H1 (cell line): Measurements from ENCODE around the gene MPEG1. TPM values are rescaled to one million over a fixed set of nuclear protein-coding genes. Genes with fewer than 3 reads are reported as not detected.

Experiments
- polyA plus RNA-seq, 7 experiments: library from polyadenylated mRNA; depleted of rRNA in 3 of 7; stranded (reverse) in 5 of 7; unstranded in 2 of 7; fragments of >200 nt in 5 of 7; fragments of 200-250 nt in 2 of 7; gene quantifications; 1 replicate in 5 of 7; 2 replicates in 1 of 7; 4 replicates in 1 of 7; pipeline versions ENCODE4 v1.2.1 to v1.2.3, GENCODE V29; 2011 to 2013; ENCODE audit warnings: missing spikeins in 2 of 7, mixed read lengths in 2 of 7
- total RNA-seq: library from RNA; stranded (reverse); fragmentation: NEBNext Ultra II Directional; extraction: Animal tissue kit (Norgen Biotek cat#: 25700); gene quantifications from 2 replicates; pipeline ENCODE4 v1.2.1, GENCODE V29; 2021
- TF ChIP-seq, protein P1 (sequence below): fragments of 300-600 bp; sonication (generic); IDR thresholded peaks from 2 replicates; pipeline ENCODE4 v1.7.1; 2012; ENCODE audit warnings: low read length, moderate library complexity, mild to moderate bottlenecking, inconsistent platforms; ENCODE audit not compliant: insufficient replicate concordance

Gene MPEG1
- total and polyA plus RNA-seq, 2 of the 8 experiments (the other 6 are each of a cell fraction or from before 2014, with no cell fraction given) = not detected

DNA sequence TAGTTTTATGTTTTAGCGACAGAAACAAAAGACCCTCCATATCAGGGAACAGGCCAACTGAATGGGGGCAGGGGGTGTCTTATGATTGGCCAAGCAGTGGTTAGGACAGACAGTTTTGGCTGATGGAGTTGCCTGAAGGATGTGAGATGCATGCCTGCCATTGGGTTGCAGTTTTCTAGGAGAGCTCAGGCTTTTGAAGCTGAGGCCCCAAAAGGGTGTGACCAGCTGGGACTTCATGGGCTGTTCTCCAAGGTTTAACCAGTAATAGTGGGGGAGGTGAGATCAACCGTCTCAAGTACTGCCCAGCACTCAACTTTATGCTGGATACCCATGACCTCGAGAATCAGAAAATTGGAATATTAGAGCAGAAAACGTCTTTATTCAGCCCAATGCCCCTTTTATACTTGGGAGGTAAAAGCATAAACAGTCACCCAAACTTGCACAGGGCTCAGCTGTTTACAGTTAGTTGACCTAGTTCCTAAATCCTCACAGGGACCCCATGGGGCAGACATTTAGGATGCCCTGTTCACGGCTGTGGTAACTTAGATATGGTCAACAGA, 27.3 kb downstream of the MPEG1 start (continued):
- TF ChIP-seq, protein P1, sequence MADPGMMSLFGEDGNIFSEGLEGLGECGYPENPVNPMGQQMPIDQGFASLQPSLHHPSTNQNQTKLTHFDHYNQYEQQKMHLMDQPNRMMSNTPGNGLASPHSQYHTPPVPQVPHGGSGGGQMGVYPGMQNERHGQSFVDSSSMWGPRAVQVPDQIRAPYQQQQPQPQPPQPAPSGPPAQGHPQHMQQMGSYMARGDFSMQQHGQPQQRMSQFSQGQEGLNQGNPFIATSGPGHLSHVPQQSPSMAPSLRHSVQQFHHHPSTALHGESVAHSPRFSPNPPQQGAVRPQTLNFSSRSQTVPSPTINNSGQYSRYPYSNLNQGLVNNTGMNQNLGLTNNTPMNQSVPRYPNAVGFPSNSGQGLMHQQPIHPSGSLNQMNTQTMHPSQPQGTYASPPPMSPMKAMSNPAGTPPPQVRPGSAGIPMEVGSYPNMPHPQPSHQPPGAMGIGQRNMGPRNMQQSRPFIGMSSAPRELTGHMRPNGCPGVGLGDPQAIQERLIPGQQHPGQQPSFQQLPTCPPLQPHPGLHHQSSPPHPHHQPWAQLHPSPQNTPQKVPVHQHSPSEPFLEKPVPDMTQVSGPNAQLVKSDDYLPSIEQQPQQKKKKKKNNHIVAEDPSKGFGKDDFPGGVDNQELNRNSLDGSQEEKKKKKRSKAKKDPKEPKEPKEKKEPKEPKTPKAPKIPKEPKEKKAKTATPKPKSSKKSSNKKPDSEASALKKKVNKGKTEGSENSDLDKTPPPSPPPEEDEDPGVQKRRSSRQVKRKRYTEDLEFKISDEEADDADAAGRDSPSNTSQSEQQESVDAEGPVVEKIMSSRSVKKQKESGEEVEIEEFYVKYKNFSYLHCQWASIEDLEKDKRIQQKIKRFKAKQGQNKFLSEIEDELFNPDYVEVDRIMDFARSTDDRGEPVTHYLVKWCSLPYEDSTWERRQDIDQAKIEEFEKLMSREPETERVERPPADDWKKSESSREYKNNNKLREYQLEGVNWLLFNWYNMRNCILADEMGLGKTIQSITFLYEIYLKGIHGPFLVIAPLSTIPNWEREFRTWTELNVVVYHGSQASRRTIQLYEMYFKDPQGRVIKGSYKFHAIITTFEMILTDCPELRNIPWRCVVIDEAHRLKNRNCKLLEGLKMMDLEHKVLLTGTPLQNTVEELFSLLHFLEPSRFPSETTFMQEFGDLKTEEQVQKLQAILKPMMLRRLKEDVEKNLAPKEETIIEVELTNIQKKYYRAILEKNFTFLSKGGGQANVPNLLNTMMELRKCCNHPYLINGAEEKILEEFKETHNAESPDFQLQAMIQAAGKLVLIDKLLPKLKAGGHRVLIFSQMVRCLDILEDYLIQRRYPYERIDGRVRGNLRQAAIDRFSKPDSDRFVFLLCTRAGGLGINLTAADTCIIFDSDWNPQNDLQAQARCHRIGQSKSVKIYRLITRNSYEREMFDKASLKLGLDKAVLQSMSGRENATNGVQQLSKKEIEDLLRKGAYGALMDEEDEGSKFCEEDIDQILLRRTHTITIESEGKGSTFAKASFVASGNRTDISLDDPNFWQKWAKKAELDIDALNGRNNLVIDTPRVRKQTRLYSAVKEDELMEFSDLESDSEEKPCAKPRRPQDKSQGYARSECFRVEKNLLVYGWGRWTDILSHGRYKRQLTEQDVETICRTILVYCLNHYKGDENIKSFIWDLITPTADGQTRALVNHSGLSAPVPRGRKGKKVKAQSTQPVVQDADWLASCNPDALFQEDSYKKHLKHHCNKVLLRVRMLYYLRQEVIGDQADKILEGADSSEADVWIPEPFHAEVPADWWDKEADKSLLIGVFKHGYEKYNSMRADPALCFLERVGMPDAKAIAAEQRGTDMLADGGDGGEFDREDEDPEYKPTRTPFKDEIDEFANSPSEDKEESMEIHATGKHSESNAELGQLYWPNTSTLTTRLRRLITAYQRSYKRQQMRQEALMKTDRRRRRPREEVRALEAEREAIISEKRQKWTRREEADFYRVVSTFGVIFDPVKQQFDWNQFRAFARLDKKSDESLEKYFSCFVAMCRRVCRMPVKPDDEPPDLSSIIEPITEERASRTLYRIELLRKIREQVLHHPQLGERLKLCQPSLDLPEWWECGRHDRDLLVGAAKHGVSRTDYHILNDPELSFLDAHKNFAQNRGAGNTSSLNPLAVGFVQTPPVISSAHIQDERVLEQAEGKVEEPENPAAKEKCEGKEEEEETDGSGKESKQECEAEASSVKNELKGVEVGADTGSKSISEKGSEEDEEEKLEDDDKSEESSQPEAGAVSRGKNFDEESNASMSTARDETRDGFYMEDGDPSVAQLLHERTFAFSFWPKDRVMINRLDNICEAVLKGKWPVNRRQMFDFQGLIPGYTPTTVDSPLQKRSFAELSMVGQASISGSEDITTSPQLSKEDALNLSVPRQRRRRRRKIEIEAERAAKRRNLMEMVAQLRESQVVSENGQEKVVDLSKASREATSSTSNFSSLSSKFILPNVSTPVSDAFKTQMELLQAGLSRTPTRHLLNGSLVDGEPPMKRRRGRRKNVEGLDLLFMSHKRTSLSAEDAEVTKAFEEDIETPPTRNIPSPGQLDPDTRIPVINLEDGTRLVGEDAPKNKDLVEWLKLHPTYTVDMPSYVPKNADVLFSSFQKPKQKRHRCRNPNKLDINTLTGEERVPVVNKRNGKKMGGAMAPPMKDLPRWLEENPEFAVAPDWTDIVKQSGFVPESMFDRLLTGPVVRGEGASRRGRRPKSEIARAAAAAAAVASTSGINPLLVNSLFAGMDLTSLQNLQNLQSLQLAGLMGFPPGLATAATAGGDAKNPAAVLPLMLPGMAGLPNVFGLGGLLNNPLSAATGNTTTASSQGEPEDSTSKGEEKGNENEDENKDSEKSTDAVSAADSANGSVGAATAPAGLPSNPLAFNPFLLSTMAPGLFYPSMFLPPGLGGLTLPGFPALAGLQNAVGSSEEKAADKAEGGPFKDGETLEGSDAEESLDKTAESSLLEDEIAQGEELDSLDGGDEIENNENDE = no peak
